Measurements from ENCODE around the gene METTL17. TPM values are rescaled to one million over a fixed set of nuclear protein-coding genes. Genes with fewer than 3 reads are reported as not detected.

The METTL17 gene
- total and polyA plus RNA-seq, 2 donors (not counting 3 experiments of a cell fraction or from before 2014, with no cell fraction given): 60.6 to 90.6 TPM

- peaks cover 37 to 49% of the 10 kb centered on the region in 2 experiments for H3K27me3 ChIP-seq (ENCODE audit: control insufficient read depth in 2 of 2, insufficient read depth in 2 of 2, low read length in 2 of 2)
- POLR2A ChIA-PET: no interaction called here
These were observed 31.3 kb downstream of the METTL17 start for GRCh38 chr14:21020977-21021545.

More at GRCh38 chr14:21020977-21021545, 31.3 kb downstream of the METTL17 start:
- CTCF ChIA-PET: interaction anchor here (1.0 to 1.5 kb wide), 6 partner anchors 9 to 84 kb away, joined by 3 to 5 read pairs (median 3); no protein-coding TSS in a partner anchor
- no peaks in the 10 kb centered on the region for H3K4me1 ChIP-seq (ENCODE audit: control insufficient read depth, extremely low read depth, insufficient read depth, low read length)
- intact Hi-C loops (cut with micrococcal nuclease): no loop called here
- no peaks in the 10 kb centered on the region for H3K9me3 ChIP-seq (replicated peaks; ENCODE audit: control insufficient read depth, insufficient read depth, low read length)
- H3K9ac ChIP-seq (replicated peaks; ENCODE audit: extremely low read depth, insufficient read depth, low read length): no peak overlapping the region
- DNase-seq (ENCODE audit: low read depth, low spot score) (no peak), FAIRE-seq (no peak)
- no peaks in the 10 kb centered on the region for H3K79me2 ChIP-seq (ENCODE audit: control insufficient read depth, insufficient read depth, low read length)
- no peak overlapping the region for H3K4me3 ChIP-seq (replicated peaks in 1 of 3; ENCODE audit: insufficient read depth in 1 of 3, low read depth in 1 of 3, low read length in 3 of 3)
- no peak overlapping the region for H3K27ac ChIP-seq (ENCODE audit: insufficient read depth, low read depth, low read length)
- H2AFZ ChIP-seq (ENCODE audit: low read depth, low read length): no peak overlapping the region
- no peak overlapping the region for H3K4me2 ChIP-seq (ENCODE audit: insufficient read depth, low read length)
- no peaks in the 10 kb centered on the region for H3K9me1 ChIP-seq (replicated peaks; ENCODE audit: control insufficient read depth, extremely low read depth, insufficient read depth, low read length)
- H4K20me1 ChIP-seq (replicated peaks; ENCODE audit: control insufficient read depth, extremely low read depth, insufficient read depth, low read length): no peaks in the 10 kb centered on the region
- TF ChIP-seq GATA2 (IDR thresholded peaks at IDR 0.05; ENCODE audit: insufficient read depth, insufficient read length, low read depth, low read length) (no peak), CTCF (IDR thresholded peaks at IDR 0.05; ENCODE audit: extremely low read depth in 1 of 2, insufficient read depth in 1 of 2, low read depth in 1 of 2, low read length in 2 of 2) (no peak), FOS (IDR thresholded peaks at IDR 0.05; ENCODE audit: borderline replicate concordance, insufficient read depth, low read length) (no peak), POLR2AphosphoS5 (IDR thresholded peaks at IDR 0.05; ENCODE audit: insufficient read depth, low read depth, low read length) (no peak), EZH2 (IDR thresholded peaks at IDR 0.05; ENCODE audit: borderline replicate concordance, low read depth, low read length, severe bottlenecking) (no peak), MYC (IDR thresholded peaks at IDR 0.05; ENCODE audit: low read depth, low read length) (no peak), JUN (IDR thresholded peaks at IDR 0.05; ENCODE audit: borderline replicate concordance, insufficient read depth, insufficient read length, low read depth) (no peak), MAX (IDR thresholded peaks at IDR 0.05; ENCODE audit: insufficient read depth, insufficient read length) (no peak), POLR2A (IDR thresholded peaks at IDR 0.05; ENCODE audit: low read depth, low read length) (no peak)
- BruUV-seq (replicated peaks): no TSS peak
- no peaks in the 10 kb centered on the region for H3K36me3 ChIP-seq (ENCODE audit: control insufficient read depth in 2 of 2, extremely low read depth in 1 of 2, insufficient read depth in 2 of 2, low read length in 2 of 2)
- dilution Hi-C loops (cut with MboI; ENCODE audit: extremely low pct_ligation_motif_present, low sequenced_read_pairs): no loop called here

All from endothelial cell of umbilical vein (primary cell).